CD14-positive monocyte (primary cell): Measurements from ENCODE around the gene SDF4. TPM values are rescaled to one million over a fixed set of nuclear protein-coding genes. Genes with fewer than 3 reads are reported as not detected.

Experiments
- DNase-seq, 3 donors: peaks; one replicate each; pipeline ENCODE4 v3.0.0-alpha.2; 2011 to 2022
- H2AFZ ChIP-seq: 2 replicates; pipeline ENCODE4 v1.6.0; 2012; ENCODE audit warnings: mild to moderate bottlenecking, low read depth, low read length, inconsistent platforms; ENCODE audit not compliant: insufficient read depth, poor library complexity, severe bottlenecking
- H3K27ac ChIP-seq, 2 donors: 1 replicate in 1 of 2; 2 replicates in 1 of 2; pipeline ENCODE4 v1.5.1; 2012 to 2013; ENCODE audit warnings: low read length in 2 of 2, control low read depth in 1 of 2, inconsistent platforms in 1 of 2, low read depth in 1 of 2, mild to moderate bottlenecking in 1 of 2
- H3K27me3 ChIP-seq, 2 donors: one replicate each; pipeline versions ENCODE4 v1.6.0 to v1.6.1; 2011 to 2013; ENCODE audit warnings: low read length in 2 of 2; ENCODE audit not compliant: control insufficient read depth in 2 of 2, insufficient read depth in 2 of 2
- H3K36me3 ChIP-seq, 2 donors: replicated peaks in 1 of 2; 1 replicate in 1 of 2; 2 replicates in 1 of 2; pipeline versions ENCODE4 v1.5.1 to v1.6.1; 2012 to 2013; ENCODE audit warnings: low read length in 2 of 2, control low read depth in 1 of 2, inconsistent platforms in 1 of 2, mild to moderate bottlenecking in 1 of 2; ENCODE audit not compliant: insufficient read depth in 2 of 2, control insufficient read depth in 1 of 2
- H3K4me1 ChIP-seq, 2 donors: 1 replicate in 1 of 2; 2 replicates in 1 of 2; pipeline versions ENCODE4 v1.5.1 to v1.6.1; 2012 to 2013; ENCODE audit warnings: low read length in 2 of 2, control low read depth in 1 of 2, inconsistent platforms in 1 of 2, mild to moderate bottlenecking in 1 of 2, moderate library complexity in 1 of 2; ENCODE audit not compliant: insufficient read depth in 2 of 2, control insufficient read depth in 1 of 2
- H3K4me2 ChIP-seq: replicated peaks from 2 replicates; pipeline ENCODE3; 2012; ENCODE audit warnings: low read length, moderate library complexity, mild to moderate bottlenecking; ENCODE audit not compliant: poor library complexity, severe bottlenecking; ENCODE audit errors: extremely low read depth
- H3K4me3 ChIP-seq, 3 experiments: fragments of 200-600 bp in 1 of 3; sonication (generic) in 1 of 3; replicated peaks in 1 of 3; 1 replicate in 2 of 3; 2 replicates in 1 of 3; pipeline ENCODE4 v1.5.1; 2011 to 2013; ENCODE audit warnings: low read length in 3 of 3, mild to moderate bottlenecking in 3 of 3, control low read depth in 2 of 3, low read depth in 2 of 3, inconsistent platforms in 1 of 3, moderate library complexity in 1 of 3
- H3K79me2 ChIP-seq: 2 replicates; pipeline ENCODE4 v1.6.0; 2012; ENCODE audit warnings: mild to moderate bottlenecking, control low read depth, inconsistent platforms, low read length, moderate library complexity; ENCODE audit not compliant: insufficient read depth
- H3K9ac ChIP-seq: 2 replicates; pipeline ENCODE4 v1.6.0; 2017; ENCODE audit warnings: low read length, mild to moderate bottlenecking; ENCODE audit not compliant: insufficient read depth, poor library complexity, severe bottlenecking
- H3K9me3 ChIP-seq, 2 donors: replicated peaks in 1 of 2; 1 replicate in 1 of 2; 2 replicates in 1 of 2; pipeline versions ENCODE4 v1.5.1 to v1.6.1; 2012 to 2013; ENCODE audit warnings: low read length in 2 of 2, control low read depth in 1 of 2; ENCODE audit not compliant: control insufficient read depth in 1 of 2, insufficient read depth in 1 of 2
- H4K20me1 ChIP-seq: 2 replicates; pipeline ENCODE4 v1.6.0; 2012; ENCODE audit warnings: mild to moderate bottlenecking, low read length, control low read depth, moderate library complexity; ENCODE audit not compliant: insufficient read depth
- H3K27ac Mint-ChIP-seq, 7 donors: one replicate each; pipeline ENCODE4 v1.8.0; 2020; ENCODE audit warnings: mild to moderate bottlenecking in 7 of 7, mixed read lengths in 7 of 7, moderate library complexity in 6 of 7, inconsistent platforms in 2 of 7
- H3K27me3 Mint-ChIP-seq, 3 donors: one replicate each; pipeline ENCODE4 v1.8.0; 2021 to 2022; ENCODE audit warnings: low read depth in 3 of 3, mild to moderate bottlenecking in 3 of 3, mixed read lengths in 3 of 3, moderate library complexity in 3 of 3, inconsistent platforms in 1 of 3
- H3K36me3 Mint-ChIP-seq, 2 donors: one replicate each; pipeline ENCODE4 v1.8.0; 2020; ENCODE audit warnings: mixed read lengths in 2 of 2, inconsistent platforms in 1 of 2, mild to moderate bottlenecking in 1 of 2
- H3K4me1 Mint-ChIP-seq: one replicate; pipeline ENCODE4 v1.8.0; 2020; ENCODE audit warnings: mild to moderate bottlenecking, mixed read lengths
- H3K4me3 Mint-ChIP-seq, 2 donors: one replicate each; pipeline ENCODE4 v1.8.0; 2020; ENCODE audit warnings: mild to moderate bottlenecking in 2 of 2, mixed read lengths in 2 of 2, moderate library complexity in 1 of 2
- H3K9me3 Mint-ChIP-seq, 7 donors: one replicate each; pipeline ENCODE4 v1.8.0; 2020 to 2022; ENCODE audit warnings: mixed read lengths in 7 of 7, mild to moderate bottlenecking in 6 of 7, moderate library complexity in 6 of 7, inconsistent platforms in 2 of 7
- CTCF ChIP-seq: fragments of 200-600 bp; IDR thresholded peaks from one replicate; pipeline ENCODE4 v1.8.0; 2022; ENCODE audit warnings: antibody characterized with exemption, mild to moderate bottlenecking
- WGBS: methylation state at CpG from one replicate; pipeline ENCODE4 v1.1.5; 2013; ENCODE audit warnings: missing lambda C conversion rate; ENCODE audit not compliant: insufficient coverage; 5-methylcytosine and 5-hydroxymethylcytosine counted together
- intact Hi-C, 2 donors: fragments of 100-400 bp; cut with micrococcal nuclease; formaldehyde crosslinking; loops; one replicate each; pipeline versions ENCODE4 v1.15.0 to v1.15.1; 2023
- polyA plus RNA-seq, 3 donors: library from polyadenylated mRNA; depleted of rRNA in 1 of 3; unstranded in 2 of 3; stranded (reverse) in 1 of 3; fragments of 300-500 nt in 2 of 3; fragments of >200 nt in 1 of 3; fragmentation: Illumina TruSeq in 2 of 3; gene quantifications; 1 replicate in 2 of 3; 2 replicates in 1 of 3; pipeline ENCODE4 v1.2.3, GENCODE V29; 2012 to 2021

SDF4 gene
- polyA plus RNA-seq, 3 donors, result 81.7 to 98.9 (median 89.0) TPM

DNA sequence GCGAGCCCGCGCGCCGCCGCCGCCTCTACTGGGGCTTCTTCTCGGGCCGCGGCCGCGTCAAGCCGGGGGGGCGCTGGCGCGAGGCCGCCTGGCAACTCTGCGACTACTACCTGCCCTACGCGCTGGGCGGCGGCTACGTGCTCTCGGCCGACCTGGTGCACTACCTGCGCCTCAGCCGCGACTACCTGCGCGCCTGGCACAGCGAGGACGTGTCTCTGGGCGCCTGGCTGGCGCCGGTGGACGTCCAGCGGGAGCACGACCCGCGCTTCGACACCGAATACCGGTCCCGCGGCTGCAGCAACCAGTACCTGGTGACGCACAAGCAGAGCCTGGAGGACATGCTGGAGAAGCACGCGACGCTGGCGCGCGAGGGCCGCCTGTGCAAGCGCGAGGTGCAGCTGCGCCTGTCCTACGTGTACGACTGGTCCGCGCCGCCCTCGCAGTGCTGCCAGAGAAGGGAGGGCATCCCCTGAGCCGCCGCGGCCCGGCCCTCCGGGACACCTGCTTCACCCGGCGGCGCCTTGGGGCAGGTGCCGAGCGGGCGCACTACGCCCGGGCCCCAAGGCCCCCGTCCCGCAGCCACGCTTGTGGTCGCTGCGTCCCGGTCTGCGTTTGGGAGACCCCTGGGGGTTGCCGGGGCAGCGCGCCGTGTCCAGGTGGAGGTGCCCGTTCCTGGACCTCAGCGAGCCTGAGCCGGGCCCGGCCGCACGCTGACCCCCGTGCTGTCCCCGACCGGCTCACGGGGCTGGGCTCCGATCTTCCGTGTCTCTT is 1.2 kb upstream of the SDF4 start:
- Histone ChIP-seq H3K27ac (peak overlapping the region in 1 of 2 donors; percentile 20), H2AFZ (peak overlapping the region; percentile 63), H3K4me2 (peak overlapping the region; percentile 65), H3K4me3 (peak overlapping the region in 1 of 3 experiments; percentile 51), H3K4me1 (peaks cover 19 to 31% of the 10 kb centered on the region in 2 donors), H3K79me2 (peaks cover 57% of the 10 kb centered on the region), H3K9ac (peak overlapping the region; percentile 27), H3K27me3 (peaks cover 0 to 4% of the 10 kb centered on the region in 2 donors), H4K20me1 (peaks cover 36% of the 10 kb centered on the region), H3K36me3 (peaks cover 15 to 17% of the 10 kb centered on the region in 2 donors), H3K9me3 (no peaks in the 10 kb centered on the region)
- Mint-ChIP-seq H3K36me3 (peaks cover 19 to 35% of the 10 kb centered on the region in 2 donors), H3K27ac (peak overlapping the region in 4 of 7 donors; percentile 19 to 71 (median 28)), H3K4me1 (peaks cover 33% of the 10 kb centered on the region), H3K9me3 (peaks cover 0 to 3% (median 0%) of the 10 kb centered on the region in 7 donors), H3K4me3 (peak overlapping the region; percentile 51 to 60), H3K27me3 (peaks cover 0 to 15% (median 0%) of the 10 kb centered on the region in 3 donors)
- 87% methylated on average over 98 of the region's 98 CpGs for WGBS
- intact Hi-C loops, result loop anchor here in 1 of 2 donors (5.0 to 10.0 kb wide), 2 partner anchors 116 to 198 kb away; partner anchors contain the start of gene C1orf159
- no peak for TF ChIP-seq CTCF
- DNase-seq, result no peak

DNA sequence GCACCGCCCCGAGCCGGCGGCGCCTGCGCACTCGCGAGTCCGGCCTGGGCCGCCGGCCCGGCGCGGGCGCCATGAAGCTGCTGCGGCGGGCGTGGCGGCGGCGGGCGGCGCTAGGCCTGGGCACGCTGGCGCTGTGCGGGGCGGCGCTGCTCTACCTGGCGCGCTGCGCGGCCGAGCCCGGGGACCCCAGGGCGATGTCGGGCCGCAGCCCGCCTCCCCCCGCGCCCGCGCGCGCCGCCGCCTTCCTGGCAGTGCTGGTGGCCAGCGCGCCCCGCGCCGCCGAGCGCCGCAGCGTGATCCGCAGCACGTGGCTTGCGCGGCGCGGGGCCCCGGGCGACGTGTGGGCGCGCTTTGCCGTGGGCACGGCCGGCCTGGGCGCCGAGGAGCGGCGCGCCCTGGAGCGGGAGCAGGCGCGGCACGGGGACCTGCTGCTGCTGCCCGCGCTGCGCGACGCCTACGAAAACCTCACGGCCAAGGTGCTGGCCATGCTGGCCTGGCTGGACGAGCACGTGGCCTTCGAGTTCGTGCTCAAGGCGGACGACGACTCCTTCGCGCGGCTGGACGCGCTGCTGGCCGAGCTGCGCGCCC is 501 bp upstream of the SDF4 start, which contains the start of gene B3GALT6:
B3GALT6 (plus strand) TSS at position 30 of the 588 bp plus-strand sequence; CDS start at position 72, 42 bp downstream.
- Histone ChIP-seq H3K79me2 (peaks cover 64% of the 10 kb centered on the region), H4K20me1 (peaks cover 43% of the 10 kb centered on the region), H3K36me3 (peaks cover 21 to 24% of the 10 kb centered on the region in 2 donors), H3K4me2 (peak within 1 kb of the TSS; percentile 90), H3K4me1 (peaks cover 19 to 31% of the 10 kb centered on the region in 2 donors), H3K9me3 (no peaks in the 10 kb centered on the region), H3K9ac (peak within 1 kb of the TSS; percentile 97), H3K27me3 (no peaks in the 10 kb centered on the region), H3K4me3 (peak within 1 kb of the TSS; percentile 86 to 88 (median 87)), H2AFZ (peak within 1 kb of the TSS; percentile 83), H3K27ac (peak within 1 kb of the TSS; percentile 52 to 90)
- peaks cover 33% of the 10 kb centered on the region for H3K4me1 Mint-ChIP-seq
- H3K27ac Mint-ChIP-seq, result peak within 1 kb of the TSS; percentile 81 to 96 (median 86)
- H3K4me3 Mint-ChIP-seq, result peak within 1 kb of the TSS; percentile 91 to 96
- WGBS, result 8% methylated on average over 100 of the region's 100 CpGs
- peaks cover 0 to 3% (median 0%) of the 10 kb centered on the region in 7 donors for H3K9me3 Mint-ChIP-seq
- peaks cover 0 to 9% (median 0%) of the 10 kb centered on the region in 3 donors for H3K27me3 Mint-ChIP-seq
- intact Hi-C loops, result loop anchor here in 1 of 2 donors (5.0 to 10.0 kb wide), 2 partner anchors 115 to 198 kb away; partner anchors contain the start of gene C1orf159
- TF ChIP-seq CTCF, result no peak
- H3K36me3 Mint-ChIP-seq, result peaks cover 22 to 40% of the 10 kb centered on the region in 2 donors
- peak in 2 of 3 donors; percentile 22 to 59 for DNase-seq
